Fibroblast of pulmonary artery (primary cell): ENCODE measurements around the gene CAPN11.

Experiments
- DNase-seq: peaks from one replicate; pipeline ENCODE4 v3.0.0-alpha.2; 2010; ENCODE audit warnings: low read depth
- H3K4me3 ChIP-seq: replicated peaks from 2 replicates; pipeline ENCODE4 v1.5.1; 2011; ENCODE audit warnings: low read depth, mild to moderate bottlenecking, control low read depth, low read length, moderate library complexity
- CTCF ChIP-seq: IDR thresholded peaks from 2 replicates; pipeline ENCODE4 v1.5.1; 2011; ENCODE audit warnings: mild to moderate bottlenecking, control low read depth, low read length, inconsistent platforms; ENCODE audit errors: missing control alignments

Gene CAPN11

GRCh38 chr6:44219815-44220784 lies 61.5 kb downstream of the CAPN11 start:
- no peak for DNase-seq
- no peak for TF ChIP-seq CTCF
- H3K4me3 ChIP-seq: peak overlapping the region; percentile 44

- no peak for TF ChIP-seq CTCF
- no peak overlapping the region for H3K4me3 ChIP-seq
- no peak for DNase-seq
These were observed 62.3 kb downstream of the CAPN11 start for GRCh38 chr6:44220913-44221290.

- TF ChIP-seq CTCF: peak; percentile 87
These were observed 62.8 kb downstream of the CAPN11 start for GRCh38 chr6:44221291-44221960.

GRCh38 chr6:44221961-44222335 lies 63.3 kb downstream of the CAPN11 start:
- TF ChIP-seq CTCF: no peak
- no peak overlapping the region for H3K4me3 ChIP-seq
- DNase-seq: no peak

More at GRCh38 chr6:44221291-44221960, 62.8 kb downstream of the CAPN11 start:
- DNase-seq: peak; percentile 87
- H3K4me3 ChIP-seq: no peak overlapping the region

GRCh38 chr6:44222486-44223318 lies 64.1 kb downstream of the CAPN11 start:
- no peak for DNase-seq

More at GRCh38 chr6:44222486-44223318, 64.1 kb downstream of the CAPN11 start:
- TF ChIP-seq CTCF: no peak
- peak overlapping the region; percentile 52 for H3K4me3 ChIP-seq
